ENCODE data around the gene ARL6IP6.
"Not testable (repeated sequence)": the region's sequence is repeated elsewhere in the genome, so short reads cannot be mapped to it uniquely, and the experiment has no call there.

ARL6IP6 gene

GRCh38 chr2:152718076-152718908 lies at the start of gene ARL6IP6:
Gene ARL6IP6, plus strand, starts transcription at chr2:152718620. Its CDS starts 5 bp downstream, at chr2:152718625.
- peak; percentile 93 for DNase-seq

GRCh38 chr2:152674334-152674733 lies 44.1 kb upstream of the ARL6IP6 start:
- no peak for DNase-seq

- no peak for DNase-seq
Observed at GRCh38 chr2:152676461-152676860, 42.0 kb upstream of the ARL6IP6 start.

GRCh38 chr2:152678808-152679207 lies 39.6 kb upstream of the ARL6IP6 start:
- no peak for DNase-seq

GRCh38 chr2:152682663-152683062 lies 35.8 kb upstream of the ARL6IP6 start:
- DNase-seq: no peak

- DNase-seq: no peak
Observed at GRCh38 chr2:152683400-152683799, 35.0 kb upstream of the ARL6IP6 start.

GRCh38 chr2:152686321-152686720 lies 32.1 kb upstream of the ARL6IP6 start:
- DNase-seq: no peak

GRCh38 chr2:152693033-152693432 lies 25.4 kb upstream of the ARL6IP6 start:
- no peak for DNase-seq

GRCh38 chr2:152694161-152694661 lies 24.2 kb upstream of the ARL6IP6 start:
- peak; percentile 59 for DNase-seq

GRCh38 chr2:152695763-152696162 lies 22.7 kb upstream of the ARL6IP6 start:
- DNase-seq: no peak

GRCh38 chr2:152696476-152696875 lies 21.9 kb upstream of the ARL6IP6 start:
- DNase-seq: no peak

- no peak for DNase-seq
Observed at GRCh38 chr2:152701198-152701597, 17.2 kb upstream of the ARL6IP6 start.

GRCh38 chr2:152706477-152707021 lies 11.9 kb upstream of the ARL6IP6 start:
- no peak for DNase-seq

GRCh38 chr2:152708742-152709141 lies 9.7 kb upstream of the ARL6IP6 start:
- DNase-seq: no peak

- no peak for DNase-seq
Observed at GRCh38 chr2:152710713-152711112, 7.7 kb upstream of the ARL6IP6 start.

GRCh38 chr2:152715112-152715511 lies 3.3 kb upstream of the ARL6IP6 start:
- DNase-seq: no peak

GRCh38 chr2:152715854-152716428 lies 2.5 kb upstream of the ARL6IP6 start:
- DNase-seq: peak; percentile 40

- DNase-seq: no peak
Observed at GRCh38 chr2:152716805-152717227, 1.6 kb upstream of the ARL6IP6 start.

- peak; percentile 99 for DNase-seq
Observed at GRCh38 chr2:152717228-152718075, 968 bp upstream of the ARL6IP6 start, which contains the start of gene PRPF40A. Gene PRPF40A, minus strand, starts transcription at chr2:152717461. Its CDS starts 22 bp downstream, at chr2:152717439.

- DNase-seq: no peak
Observed at GRCh38 chr2:152718909-152719645, 657 bp downstream of the ARL6IP6 start.

- no peak for DNase-seq
Observed at GRCh38 chr2:152720794-152721193, 2.4 kb downstream of the ARL6IP6 start.

GRCh38 chr2:152722639-152723038 lies 4.2 kb downstream of the ARL6IP6 start:
- not testable (repeated sequence) for DNase-seq

All from CD4-positive, alpha-beta T cell treated with Interleukin-12 subunit alpha and Interleukin-12 subunit beta, for 1 hour (primary cell).